GM10266 (cell line): ENCODE data around the gene RNU6-1.

Source experiments
- DNase-seq: peaks from one replicate; pipeline ENCODE4 v3.0.0; 2012; ENCODE audit errors: extremely low spot score
- TF ChIP-seq, protein P1 (sequence below): IDR thresholded peaks from 2 replicates; pipeline ENCODE4 v1.5.1; 2012; ENCODE audit warnings: mild to moderate bottlenecking, low read depth; ENCODE audit not compliant: control insufficient read depth, insufficient read depth; ENCODE audit errors: missing control alignments

RNU6-1 gene

GRCh38 chr15:67857220-67857619 is 17.4 kb upstream of the RNU6-1 start:
- no peak for DNase-seq
- TF ChIP-seq, protein P1, sequence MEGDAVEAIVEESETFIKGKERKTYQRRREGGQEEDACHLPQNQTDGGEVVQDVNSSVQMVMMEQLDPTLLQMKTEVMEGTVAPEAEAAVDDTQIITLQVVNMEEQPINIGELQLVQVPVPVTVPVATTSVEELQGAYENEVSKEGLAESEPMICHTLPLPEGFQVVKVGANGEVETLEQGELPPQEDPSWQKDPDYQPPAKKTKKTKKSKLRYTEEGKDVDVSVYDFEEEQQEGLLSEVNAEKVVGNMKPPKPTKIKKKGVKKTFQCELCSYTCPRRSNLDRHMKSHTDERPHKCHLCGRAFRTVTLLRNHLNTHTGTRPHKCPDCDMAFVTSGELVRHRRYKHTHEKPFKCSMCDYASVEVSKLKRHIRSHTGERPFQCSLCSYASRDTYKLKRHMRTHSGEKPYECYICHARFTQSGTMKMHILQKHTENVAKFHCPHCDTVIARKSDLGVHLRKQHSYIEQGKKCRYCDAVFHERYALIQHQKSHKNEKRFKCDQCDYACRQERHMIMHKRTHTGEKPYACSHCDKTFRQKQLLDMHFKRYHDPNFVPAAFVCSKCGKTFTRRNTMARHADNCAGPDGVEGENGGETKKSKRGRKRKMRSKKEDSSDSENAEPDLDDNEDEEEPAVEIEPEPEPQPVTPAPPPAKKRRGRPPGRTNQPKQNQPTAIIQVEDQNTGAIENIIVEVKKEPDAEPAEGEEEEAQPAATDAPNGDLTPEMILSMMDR: no peak

DNA sequence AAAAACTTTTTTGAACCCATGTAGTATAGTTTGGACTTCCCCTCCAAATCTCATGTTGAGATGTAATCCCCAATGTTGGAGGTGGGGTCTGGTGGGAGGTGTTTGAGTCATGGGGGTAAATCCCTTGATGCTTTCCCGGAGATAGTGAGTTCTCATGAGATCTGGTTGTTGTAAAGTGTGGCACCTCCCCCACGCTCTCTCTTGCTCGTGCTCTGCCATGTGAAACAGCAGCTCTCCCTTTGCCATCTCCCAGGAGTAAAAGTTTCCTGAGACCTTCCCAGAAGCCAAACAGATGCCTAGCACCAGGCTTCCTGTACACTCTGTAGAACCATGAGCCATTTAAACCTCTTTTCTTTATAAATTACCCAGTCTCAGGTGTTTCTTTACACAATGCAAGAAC is 16.0 kb upstream of the RNU6-1 start:
- TF ChIP-seq, protein P1: no peak

GRCh38 chr15:67854358-67854757 is 14.5 kb upstream of the RNU6-1 start:
- TF ChIP-seq, protein P1: no peak
- no peak for DNase-seq

More for the DNA sequence above, 16.0 kb upstream of the RNU6-1 start:
- no peak for DNase-seq

GRCh38 chr15:67853454-67853853 is 13.6 kb upstream of the RNU6-1 start:
- TF ChIP-seq, protein P1: no peak
- no peak for DNase-seq

- TF ChIP-seq, protein P1: no peak
- no peak for DNase-seq
Measured at GRCh38 chr15:67852418-67852817, 12.6 kb upstream of the RNU6-1 start.

GRCh38 chr15:67850994-67851571 is 11.2 kb upstream of the RNU6-1 start:
- DNase-seq: no peak
- TF ChIP-seq, protein P1: no peak

DNA sequence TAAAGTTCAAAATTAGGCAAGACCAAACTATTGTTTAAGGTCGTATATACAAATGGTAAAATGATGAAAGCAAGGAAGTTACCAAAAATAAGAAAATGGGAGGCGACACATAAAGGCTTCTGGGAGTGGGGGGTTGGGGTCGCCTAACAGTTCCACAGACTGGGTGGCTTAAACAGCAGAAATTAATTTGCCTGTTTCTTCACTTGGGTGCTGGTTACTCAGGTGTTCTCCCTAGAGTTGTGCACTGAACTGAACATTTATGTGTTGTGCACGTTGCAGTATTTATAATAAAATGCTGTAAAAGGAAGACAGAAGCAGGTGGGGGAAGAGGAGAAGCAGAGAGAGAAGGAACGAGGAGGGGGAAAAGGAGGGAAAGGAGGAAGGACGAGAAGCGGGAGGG is 10.5 kb upstream of the RNU6-1 start:
- TF ChIP-seq, protein P1: no peak
- no peak for DNase-seq
